NCI-H128 (cell line): Measurements from ENCODE around the gene GFER.
"Not testable (repeated sequence)": the region's sequence is repeated elsewhere in the genome, so short reads cannot be mapped to it uniquely, and the experiment has no call there.

Source experiments
- DNase-seq: peaks from one replicate; lab custom pipeline; 2025; ENCODE audit not compliant: unreplicated experiment; lab: John Stamatoyannopoulos, UW

Gene GFER

GRCh38 chr16:1983544-1984346 is at the start of gene GFER:
Gene GFER, plus strand, starts transcription at chr16:1984193. Its CDS starts 26 bp downstream, at chr16:1984219.
- DNase-seq, result peak; percentile 53

GRCh38 chr16:1936945-1937479 is 47.0 kb upstream of the GFER start:
- DNase-seq, result no peak

- DNase-seq, result no peak
These were observed 45.7 kb upstream of the GFER start for GRCh38 chr16:1938316-1938715.

- no peak for DNase-seq
These were observed 45.1 kb upstream of the GFER start for GRCh38 chr16:1938910-1939309.

GRCh38 chr16:1939833-1940232 is 44.2 kb upstream of the GFER start:
- DNase-seq, result not testable (repeated sequence)

GRCh38 chr16:1940273-1941161 is 43.5 kb upstream of the GFER start:
- no peak for DNase-seq

GRCh38 chr16:1941162-1942046 is 42.6 kb upstream of the GFER start:
- no peak for DNase-seq

GRCh38 chr16:1942047-1942809 is 41.8 kb upstream of the GFER start:
- no peak for DNase-seq

- DNase-seq, result peak; percentile 95
These were observed 40.9 kb upstream of the GFER start, which contains the start of gene MSRB1 for GRCh38 chr16:1942810-1943726. Gene MSRB1, minus strand, starts transcription at chr16:1943199. Its CDS starts 43 bp downstream, at chr16:1943156.

- no peak for DNase-seq
These were observed 39.3 kb upstream of the GFER start for GRCh38 chr16:1944612-1945199.

- DNase-seq, result no peak
These were observed 38.2 kb upstream of the GFER start for GRCh38 chr16:1945559-1946391.

- DNase-seq, result no peak
These were observed 37.3 kb upstream of the GFER start for GRCh38 chr16:1946495-1947368.

GRCh38 chr16:1947369-1947670 is 36.7 kb upstream of the GFER start:
- no peak for DNase-seq

- DNase-seq, result no peak
These were observed 34.5 kb upstream of the GFER start for GRCh38 chr16:1949507-1949906.

GRCh38 chr16:1950047-1950446 is 33.9 kb upstream of the GFER start:
- DNase-seq, result no peak

GRCh38 chr16:1950559-1950958 is 33.4 kb upstream of the GFER start:
- no peak for DNase-seq

- no peak for DNase-seq
These were observed 30.3 kb upstream of the GFER start for GRCh38 chr16:1953734-1954133.
